ENCODE measurements around the gene GPR137.

DNA sequence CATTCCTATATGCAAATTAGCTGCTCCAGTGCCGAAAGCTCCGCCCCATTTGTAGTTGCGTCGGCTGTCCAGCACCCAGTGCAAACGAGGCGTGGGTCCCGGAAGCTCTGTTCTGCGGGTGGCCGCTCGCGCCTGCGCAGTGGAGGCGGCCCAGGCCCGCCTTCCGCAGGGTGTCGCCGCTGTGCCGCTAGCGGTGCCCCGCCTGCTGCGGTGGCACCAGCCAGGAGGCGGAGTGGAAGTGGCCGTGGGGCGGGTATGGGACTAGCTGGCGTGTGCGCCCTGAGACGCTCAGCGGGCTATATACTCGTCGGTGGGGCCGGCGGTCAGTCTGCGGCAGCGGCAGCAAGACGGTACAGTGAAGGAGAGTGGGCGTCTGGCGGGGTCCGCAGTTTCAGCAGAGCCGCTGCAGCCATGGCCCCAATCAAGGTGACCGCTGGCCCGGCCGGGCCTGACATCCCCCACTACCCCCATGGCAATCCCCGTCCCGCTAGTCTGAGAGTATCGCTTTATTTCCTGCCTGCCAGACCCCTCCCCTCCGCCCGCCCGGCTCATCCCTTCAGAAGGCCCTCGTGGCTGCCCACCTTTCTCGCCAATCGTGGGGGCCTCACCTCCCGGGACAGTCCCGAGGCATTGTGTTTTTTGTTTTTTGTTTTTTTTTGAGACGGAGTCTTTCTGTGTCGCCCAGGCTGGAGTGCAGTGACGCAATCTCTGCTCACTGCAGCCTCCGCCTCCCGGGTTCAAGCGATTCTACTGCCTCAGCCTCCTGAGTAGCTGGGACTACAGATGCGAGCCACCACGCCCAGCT is 32.5 kb downstream of the GPR137 start, which contains the start of gene PRDX5:
- TF ChIP-seq POLR2A (IDR thresholded peaks at IDR 0.05; ENCODE audit: low read depth, low read length) (peak; percentile 40; the same call in 1 of the 2 replicates), POU2F2 (IDR thresholded peaks at IDR 0.05; ENCODE audit: low read depth, low read length) (no peak; the same call in 1 of the 2 replicates), SPI1 (IDR thresholded peaks at IDR 0.05; ENCODE audit: low read depth, low read length) (no peak), POLR2AphosphoS5 (IDR thresholded peaks at IDR 0.05; ENCODE audit: low read depth, low read length) (no peak), TAF1 (IDR thresholded peaks at IDR 0.05; ENCODE audit: low read depth, low read length) (0 out of 2 replicates have a peak, but pooled peaks have one; percentile 50)
